NT2/D1 (cell line): ENCODE measurements around the gene CNKSR3.

ENCODE experiments used
- DNase-seq: peaks from one replicate; pipeline ENCODE4 v3.0.0-alpha.2; 2011; ENCODE audit warnings: low read depth, low spot score
- H3K27me3 ChIP-seq: 2 replicates; pipeline ENCODE4 v1.6.0; 2011; ENCODE audit warnings: mild to moderate bottlenecking; ENCODE audit not compliant: insufficient read length, insufficient read depth
- H3K36me3 ChIP-seq: 2 replicates; pipeline ENCODE4 v1.6.1; 2011; ENCODE audit warnings: mild to moderate bottlenecking, low read length, mixed read lengths; ENCODE audit not compliant: insufficient read depth, insufficient read length
- H3K4me1 ChIP-seq: 2 replicates; pipeline ENCODE4 v1.5.1; 2011; ENCODE audit not compliant: insufficient read depth, insufficient read length
- H3K4me3 ChIP-seq: 2 replicates; pipeline ENCODE4 v1.5.1; 2011; ENCODE audit warnings: low read depth; ENCODE audit not compliant: insufficient read length
- H3K9ac ChIP-seq: 2 replicates; pipeline ENCODE4 v1.6.0; 2011; ENCODE audit warnings: low read depth; ENCODE audit not compliant: insufficient read length
- H3K9me3 ChIP-seq: 2 replicates; pipeline ENCODE4 v1.5.1; 2011; ENCODE audit warnings: mild to moderate bottlenecking, low read length; ENCODE audit not compliant: insufficient read depth
- SUZ12 ChIP-seq: IDR thresholded peaks from 2 replicates; pipeline ENCODE4 v1.6.1; 2011; ENCODE audit not compliant: insufficient read length, insufficient read depth; ENCODE audit errors: extremely low read depth
- YY1 ChIP-seq: IDR thresholded peaks from 2 replicates; pipeline ENCODE4 v1.6.1; 2011; ENCODE audit not compliant: insufficient read length, insufficient read depth
- ZNF274 ChIP-seq: IDR thresholded peaks from 2 replicates; pipeline ENCODE4 v1.6.1; 2011; ENCODE audit warnings: mild to moderate bottlenecking, low read depth, low read length

CNKSR3 gene

GRCh38 chr6:154426997-154427396 lies 83.5 kb downstream of the CNKSR3 start:
- Histone ChIP-seq H3K9ac (no peak overlapping the region), H3K27me3 (no peaks in the 10 kb centered on the region), H3K4me3 (no peak overlapping the region), H3K9me3 (no peaks in the 10 kb centered on the region; the same call in 1 of the 2 replicates), H3K4me1 (no peaks in the 10 kb centered on the region), H3K36me3 (peaks cover 9% of the 10 kb centered on the region)
- DNase-seq, result no peak
- TF ChIP-seq YY1 (no peak), SUZ12 (no peak), ZNF274 (no peak)

GRCh38 chr6:154425034-154425433 lies 85.5 kb downstream of the CNKSR3 start:
- no peaks in the 10 kb centered on the region for H3K9me3 ChIP-seq
- H3K27me3 ChIP-seq, result no peaks in the 10 kb centered on the region
- no peak overlapping the region for H3K9ac ChIP-seq
- TF ChIP-seq SUZ12, result no peak
- no peak for TF ChIP-seq YY1
- no peak for TF ChIP-seq ZNF274
- H3K4me1 ChIP-seq, result no peaks in the 10 kb centered on the region
- H3K4me3 ChIP-seq, result no peak overlapping the region
- H3K36me3 ChIP-seq, result peaks cover 13% of the 10 kb centered on the region
- no peak for DNase-seq

GRCh38 chr6:154414021-154414813 lies 96.3 kb downstream of the CNKSR3 start:
- TF ChIP-seq SUZ12 (no peak), YY1 (no peak), ZNF274 (no peak)
- no peaks in the 10 kb centered on the region for H3K9me3 ChIP-seq
- H3K4me1 ChIP-seq, result no peaks in the 10 kb centered on the region
- no peaks in the 10 kb centered on the region for H3K27me3 ChIP-seq
- H3K4me3 ChIP-seq, result no peak overlapping the region
- no peak overlapping the region for H3K9ac ChIP-seq
- H3K36me3 ChIP-seq, result peaks cover 17% of the 10 kb centered on the region
- no peak for DNase-seq

- H3K9me3 ChIP-seq, result no peaks in the 10 kb centered on the region
- DNase-seq, result no peak
- no peak overlapping the region for H3K4me3 ChIP-seq
- no peaks in the 10 kb centered on the region for H3K4me1 ChIP-seq
- peaks cover 11% of the 10 kb centered on the region for H3K36me3 ChIP-seq
- no peaks in the 10 kb centered on the region for H3K27me3 ChIP-seq
- no peak overlapping the region for H3K9ac ChIP-seq
- TF ChIP-seq SUZ12 (no peak), ZNF274 (no peak), YY1 (no peak)
Measured at GRCh38 chr6:154412106-154412820, 98.2 kb downstream of the CNKSR3 start.

- Histone ChIP-seq H3K9ac (no peak overlapping the region), H3K4me1 (no peaks in the 10 kb centered on the region), H3K9me3 (no peaks in the 10 kb centered on the region), H3K27me3 (no peaks in the 10 kb centered on the region), H3K4me3 (no peak overlapping the region), H3K36me3 (peaks cover 13% of the 10 kb centered on the region)
- TF ChIP-seq ZNF274 (no peak), YY1 (no peak), SUZ12 (no peak)
- DNase-seq, result no peak
Measured at GRCh38 chr6:154411076-154411475, 99.4 kb downstream of the CNKSR3 start.

GRCh38 chr6:154410619-154411072 lies 99.8 kb downstream of the CNKSR3 start:
- no peaks in the 10 kb centered on the region for H3K9me3 ChIP-seq

More at GRCh38 chr6:154410619-154411072, 99.8 kb downstream of the CNKSR3 start:
- H3K9ac ChIP-seq, result no peak overlapping the region
- H3K27me3 ChIP-seq, result no peaks in the 10 kb centered on the region
- H3K4me3 ChIP-seq, result no peak overlapping the region
- peaks cover 16% of the 10 kb centered on the region for H3K36me3 ChIP-seq
- H3K4me1 ChIP-seq, result no peaks in the 10 kb centered on the region
- no peak for TF ChIP-seq ZNF274
- no peak for TF ChIP-seq YY1
- TF ChIP-seq SUZ12, result no peak
- no peak for DNase-seq
